HAP-1 (cell line): ENCODE results near the gene APBB2.

Source experiments
- DNase-seq, 2 experiments: peaks; one replicate each; pipeline ENCODE4 v3.0.0-alpha.2; 2016 to 2020; ENCODE audit warnings: low spot score in 2 of 2
- H3K27me3 ChIP-seq: fragments of 250-450 bp; sonication (Bioruptor Pico); 2 replicates; pipeline ENCODE4 v1.5.1; 2020; ENCODE audit warnings: low read depth, mild to moderate bottlenecking, moderate library complexity
- H3K36me3 ChIP-seq: fragments of 250-450 bp; sonication (Bioruptor Pico); replicated peaks from 2 replicates; pipeline ENCODE4 v1.5.1; 2020; ENCODE audit warnings: mild to moderate bottlenecking
- H3K4me1 ChIP-seq: fragments of 250-450 bp; sonication (Bioruptor Pico); 2 replicates; pipeline ENCODE4 v1.5.1; 2020; ENCODE audit warnings: mild to moderate bottlenecking
- H3K4me3 ChIP-seq: fragments of 250-450 bp; sonication (Bioruptor Pico); 2 replicates; pipeline ENCODE4 v1.5.1; 2020; ENCODE audit warnings: mild to moderate bottlenecking, moderate library complexity
- H3K9me3 ChIP-seq: fragments of 250-450 bp; sonication (Bioruptor Pico); 2 replicates; pipeline ENCODE4 v1.5.1; 2020; ENCODE audit warnings: mild to moderate bottlenecking, moderate library complexity
- in situ Hi-C: fragments of 300-500 bp; cut with MboI; formaldehyde crosslinking; loops from 3 replicates; pipeline ENCODE4 v1.14.3; 2020; ENCODE audit warnings: low sequenced_read_pairs, inconsistent platforms, mixed read lengths

Gene APBB2

DNA sequence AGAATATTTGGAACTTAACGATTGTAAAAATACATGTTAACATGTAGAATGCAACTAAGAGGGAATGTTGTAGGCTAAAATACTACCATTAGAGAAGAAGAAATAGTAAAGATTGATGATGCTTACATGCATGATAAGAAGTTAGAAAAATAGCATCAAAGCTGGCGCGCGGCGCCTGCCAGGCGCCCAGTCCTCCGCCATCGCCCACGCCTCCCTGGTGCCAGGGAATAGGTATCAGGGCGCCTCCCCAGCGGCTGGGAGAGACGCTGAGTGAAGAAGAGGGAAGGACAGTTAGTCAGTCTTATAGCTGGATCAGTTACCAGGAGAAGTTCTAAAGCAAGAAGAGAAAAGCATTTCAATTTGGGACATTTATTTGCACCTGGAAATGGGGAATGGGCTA lies 428.6 kb downstream of the APBB2 start:
- Histone ChIP-seq H3K36me3 (no peaks in the 10 kb centered on the region), H3K4me1 (no peaks in the 10 kb centered on the region), H3K4me3 (no peak overlapping the region), H3K27me3 (peaks cover 24% of the 10 kb centered on the region), H3K9me3 (no peaks in the 10 kb centered on the region)
- no peak for DNase-seq
- in situ Hi-C loops: no loop called here

DNA sequence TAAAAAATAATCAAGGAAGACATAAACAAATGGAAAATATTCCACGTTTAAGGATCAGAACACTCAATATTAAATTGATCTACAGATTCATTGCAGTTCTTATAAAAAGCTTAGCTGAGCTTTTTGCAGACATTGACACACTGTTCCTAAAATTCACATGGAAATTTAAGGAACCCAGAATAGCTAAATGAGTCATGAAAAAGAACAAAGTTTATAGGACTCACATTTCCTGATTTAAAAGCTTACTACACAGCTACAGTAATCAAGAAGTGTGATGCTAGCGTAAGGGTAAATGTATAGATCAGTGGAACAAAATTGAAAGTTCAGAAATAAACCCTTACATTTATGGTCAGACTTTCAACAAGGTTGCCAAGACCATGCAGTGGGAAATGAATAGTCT lies 431.5 kb downstream of the APBB2 start:
- no peaks in the 10 kb centered on the region for H3K4me1 ChIP-seq
- H3K36me3 ChIP-seq: no peaks in the 10 kb centered on the region

DNA sequence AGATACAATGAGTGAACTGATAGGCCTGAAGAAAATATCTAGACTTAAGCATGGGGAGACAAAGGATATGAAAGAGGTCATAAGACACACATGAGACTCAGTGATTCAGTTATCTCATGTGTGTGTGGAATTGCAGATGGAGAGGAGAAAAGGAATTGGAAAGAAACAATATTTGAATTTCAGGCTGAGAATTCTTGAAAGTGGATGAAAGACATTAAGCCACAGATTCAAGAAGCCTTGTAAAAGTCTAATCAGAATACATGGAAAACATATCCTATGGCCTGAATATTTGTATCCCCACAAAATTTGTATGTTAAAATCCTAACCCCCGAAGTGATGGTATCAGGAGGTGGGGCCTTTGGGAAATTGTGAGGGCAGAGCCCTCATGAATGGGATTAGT lies 436.3 kb downstream of the APBB2 start:
- no peaks in the 10 kb centered on the region for H3K36me3 ChIP-seq
- no peaks in the 10 kb centered on the region for H3K4me1 ChIP-seq
- in situ Hi-C loops: no loop called here
- H3K27me3 ChIP-seq: no peaks in the 10 kb centered on the region
- no peak for DNase-seq
- no peak overlapping the region for H3K4me3 ChIP-seq
- no peaks in the 10 kb centered on the region for H3K9me3 ChIP-seq

More for the DNA sequence above, 431.5 kb downstream of the APBB2 start:
- in situ Hi-C loops: no loop called here
- peaks cover 6% of the 10 kb centered on the region; the same call in 1 of the 2 replicates for H3K27me3 ChIP-seq
- H3K9me3 ChIP-seq: no peaks in the 10 kb centered on the region
- DNase-seq: no peak
- H3K4me3 ChIP-seq: no peak overlapping the region

DNA sequence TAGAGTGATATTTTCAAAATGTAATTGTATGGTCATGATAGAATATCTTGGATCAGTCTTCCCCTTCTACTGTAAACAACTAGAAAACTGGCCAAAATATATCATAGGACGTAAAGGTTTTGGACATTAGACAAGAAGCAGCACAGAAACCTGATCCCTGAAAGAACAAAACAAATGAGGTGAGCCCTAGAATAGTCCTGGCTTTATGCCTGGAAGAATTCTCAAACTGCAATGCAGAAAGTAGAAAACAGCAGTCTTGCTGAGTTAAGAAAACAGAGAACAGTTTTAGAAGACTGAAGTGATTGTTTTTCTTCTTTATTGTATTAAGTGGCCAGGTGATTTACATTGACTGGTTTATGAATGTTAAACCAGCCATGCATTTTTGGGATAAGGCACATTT lies 445.1 kb downstream of the APBB2 start:
- Histone ChIP-seq H3K36me3 (no peaks in the 10 kb centered on the region), H3K9me3 (no peaks in the 10 kb centered on the region), H3K4me1 (no peaks in the 10 kb centered on the region), H3K4me3 (no peak overlapping the region), H3K27me3 (no peaks in the 10 kb centered on the region; the same call in 1 of the 2 replicates)
- in situ Hi-C loops: no loop called here
- DNase-seq: no peak

DNA sequence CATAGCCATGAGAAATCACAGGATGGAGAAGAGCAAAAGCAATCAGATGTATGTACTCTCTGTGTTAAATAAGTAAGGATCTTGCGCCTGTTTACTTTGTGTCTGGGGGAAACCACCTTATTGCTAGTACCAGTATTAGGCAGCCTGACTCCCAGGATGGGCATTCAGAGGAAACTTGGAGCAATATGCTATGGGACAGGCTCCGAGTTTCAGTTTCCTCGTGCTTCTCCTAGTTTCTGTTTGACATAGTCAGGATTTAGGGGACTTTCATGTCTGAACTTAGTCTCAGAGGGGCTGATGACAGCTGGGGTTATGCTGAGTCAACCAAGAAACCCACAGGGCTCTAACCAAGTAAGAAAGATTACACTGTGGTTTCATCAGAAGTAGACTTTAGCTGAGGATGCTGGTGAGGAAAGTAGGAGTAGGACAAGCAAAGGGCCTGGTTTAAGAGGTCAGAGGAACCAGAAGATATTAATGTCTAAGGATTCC lies 451.1 kb downstream of the APBB2 start:
- no peaks in the 10 kb centered on the region for H3K4me1 ChIP-seq
- no peaks in the 10 kb centered on the region; the same call in 1 of the 2 replicates for H3K27me3 ChIP-seq
- no peak for DNase-seq
- H3K36me3 ChIP-seq: no peaks in the 10 kb centered on the region
- no peak overlapping the region for H3K4me3 ChIP-seq
- in situ Hi-C loops: no loop called here
- no peaks in the 10 kb centered on the region for H3K9me3 ChIP-seq
